Measurements from ENCODE around the gene NUBP2. TPM values are rescaled to one million over a fixed set of nuclear protein-coding genes. Genes with fewer than 3 reads are reported as not detected.

The NUBP2 gene
- 438 TPM for polyA plus RNA-seq (2012; ENCODE audit: insufficient read depth, insufficient read length, low read depth)

DNA sequence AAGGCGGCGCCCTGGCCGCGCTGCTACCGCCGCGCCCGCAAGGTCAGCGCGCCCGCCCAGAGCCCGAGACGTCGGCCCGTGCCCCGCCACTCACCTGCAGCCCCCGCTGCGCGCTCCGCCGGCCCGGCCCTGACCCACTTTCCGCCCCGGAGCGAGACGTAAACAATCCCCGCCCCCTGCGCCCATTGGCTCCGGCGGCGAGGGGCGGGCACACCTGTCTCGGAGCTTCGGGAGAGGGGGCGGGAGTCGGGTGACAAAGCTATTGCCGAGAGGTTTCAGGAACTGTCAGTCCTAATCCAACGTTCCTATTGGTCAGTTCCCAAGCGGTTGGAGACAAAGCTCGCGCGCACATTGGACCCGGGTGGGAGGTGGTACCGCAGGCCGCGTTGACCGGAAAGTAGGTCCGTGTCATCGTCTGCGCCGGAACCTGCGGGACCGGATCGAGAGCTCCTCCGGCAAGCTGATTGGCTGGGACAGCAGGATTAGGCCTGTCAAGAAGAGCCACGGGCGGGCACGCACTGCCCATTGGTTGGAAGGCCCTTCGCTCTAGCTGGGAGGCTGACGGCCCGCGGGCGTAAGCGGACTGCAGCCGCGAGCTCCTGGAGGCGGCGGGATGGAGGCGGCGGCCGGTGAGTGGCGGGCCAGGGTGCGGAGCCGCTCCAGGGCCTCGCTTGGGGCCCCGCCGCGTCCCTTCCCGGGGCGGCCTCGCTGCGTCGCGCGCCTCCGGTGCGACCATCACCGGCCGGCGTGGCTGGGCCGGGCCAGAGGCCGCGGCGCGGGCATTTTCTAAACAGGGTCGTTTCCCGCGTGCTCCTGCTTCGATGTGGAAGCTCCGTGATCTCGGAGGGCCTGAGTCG, at the start of gene NUBP2, which contains the start of gene SPSB3:
Gene NUBP2 (plus strand): TSS at position 553 of the 857 bp plus-strand sequence. CDS start 61 bp downstream, at position 614.
Gene SPSB3 (minus strand): TSS at position 164 of the 857 bp plus-strand sequence. CDS start 1,088 bp downstream, outside the sequence.
- DNase-seq, result peak; percentile 100
- H3K27me3 ChIP-seq, result no peaks in the 10 kb centered on the region

GRCh38 chr16:1734123-1734522, 48.6 kb upstream of the NUBP2 start:
- TF ChIP-seq, protein P1, sequence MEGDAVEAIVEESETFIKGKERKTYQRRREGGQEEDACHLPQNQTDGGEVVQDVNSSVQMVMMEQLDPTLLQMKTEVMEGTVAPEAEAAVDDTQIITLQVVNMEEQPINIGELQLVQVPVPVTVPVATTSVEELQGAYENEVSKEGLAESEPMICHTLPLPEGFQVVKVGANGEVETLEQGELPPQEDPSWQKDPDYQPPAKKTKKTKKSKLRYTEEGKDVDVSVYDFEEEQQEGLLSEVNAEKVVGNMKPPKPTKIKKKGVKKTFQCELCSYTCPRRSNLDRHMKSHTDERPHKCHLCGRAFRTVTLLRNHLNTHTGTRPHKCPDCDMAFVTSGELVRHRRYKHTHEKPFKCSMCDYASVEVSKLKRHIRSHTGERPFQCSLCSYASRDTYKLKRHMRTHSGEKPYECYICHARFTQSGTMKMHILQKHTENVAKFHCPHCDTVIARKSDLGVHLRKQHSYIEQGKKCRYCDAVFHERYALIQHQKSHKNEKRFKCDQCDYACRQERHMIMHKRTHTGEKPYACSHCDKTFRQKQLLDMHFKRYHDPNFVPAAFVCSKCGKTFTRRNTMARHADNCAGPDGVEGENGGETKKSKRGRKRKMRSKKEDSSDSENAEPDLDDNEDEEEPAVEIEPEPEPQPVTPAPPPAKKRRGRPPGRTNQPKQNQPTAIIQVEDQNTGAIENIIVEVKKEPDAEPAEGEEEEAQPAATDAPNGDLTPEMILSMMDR (IDR thresholded peaks at IDR 0.05; ENCODE audit: low read depth, low read length), result no peak
- no peaks in the 10 kb centered on the region for H3K4me1 ChIP-seq
- H3K27me3 ChIP-seq, result no peaks in the 10 kb centered on the region
- H3K36me3 ChIP-seq, result peaks cover 30% of the 10 kb centered on the region
- peaks cover 4% of the 10 kb centered on the region; the same call in 1 of the 2 replicates for H3K9me3 ChIP-seq
- H3K4me3 ChIP-seq (ENCODE audit: low read depth, low read length), result no peak overlapping the region
- DNase-seq, result no peak

More for the DNA sequence above, at the start of gene NUBP2, which contains the start of gene SPSB3:
- TF ChIP-seq, protein P1 (IDR thresholded peaks at IDR 0.05; ENCODE audit: low read depth, low read length), result no peak
- Histone ChIP-seq H3K36me3 (peaks cover 18% of the 10 kb centered on the region), H3K9me3 (no peaks in the 10 kb centered on the region), H3K4me1 (no peaks in the 10 kb centered on the region), H3K4me3 (ENCODE audit: low read depth, low read length) (peak within 1 kb of the TSS; percentile 96)

GRCh38 chr16:1734816-1735215, 47.9 kb upstream of the NUBP2 start:
- H3K9me3 ChIP-seq, result peaks cover 4% of the 10 kb centered on the region; the same call in 1 of the 2 replicates
- H3K4me1 ChIP-seq, result no peaks in the 10 kb centered on the region
- TF ChIP-seq, protein P1 (IDR thresholded peaks at IDR 0.05; ENCODE audit: low read depth, low read length), result no peak
- H3K27me3 ChIP-seq, result no peaks in the 10 kb centered on the region
- H3K4me3 ChIP-seq (ENCODE audit: low read depth, low read length), result no peak overlapping the region
- peaks cover 26% of the 10 kb centered on the region for H3K36me3 ChIP-seq
- DNase-seq, result no peak

- no peak for DNase-seq
- no peaks in the 10 kb centered on the region for H3K4me1 ChIP-seq
- H3K27me3 ChIP-seq, result no peaks in the 10 kb centered on the region
- no peak overlapping the region for H3K4me3 ChIP-seq (ENCODE audit: low read depth, low read length)
- H3K9me3 ChIP-seq, result no peaks in the 10 kb centered on the region
- H3K36me3 ChIP-seq, result peaks cover 19% of the 10 kb centered on the region
- TF ChIP-seq, protein P1 (IDR thresholded peaks at IDR 0.05; ENCODE audit: low read depth, low read length), result no peak
These were observed 42.5 kb upstream of the NUBP2 start for GRCh38 chr16:1740234-1740633.

DNA sequence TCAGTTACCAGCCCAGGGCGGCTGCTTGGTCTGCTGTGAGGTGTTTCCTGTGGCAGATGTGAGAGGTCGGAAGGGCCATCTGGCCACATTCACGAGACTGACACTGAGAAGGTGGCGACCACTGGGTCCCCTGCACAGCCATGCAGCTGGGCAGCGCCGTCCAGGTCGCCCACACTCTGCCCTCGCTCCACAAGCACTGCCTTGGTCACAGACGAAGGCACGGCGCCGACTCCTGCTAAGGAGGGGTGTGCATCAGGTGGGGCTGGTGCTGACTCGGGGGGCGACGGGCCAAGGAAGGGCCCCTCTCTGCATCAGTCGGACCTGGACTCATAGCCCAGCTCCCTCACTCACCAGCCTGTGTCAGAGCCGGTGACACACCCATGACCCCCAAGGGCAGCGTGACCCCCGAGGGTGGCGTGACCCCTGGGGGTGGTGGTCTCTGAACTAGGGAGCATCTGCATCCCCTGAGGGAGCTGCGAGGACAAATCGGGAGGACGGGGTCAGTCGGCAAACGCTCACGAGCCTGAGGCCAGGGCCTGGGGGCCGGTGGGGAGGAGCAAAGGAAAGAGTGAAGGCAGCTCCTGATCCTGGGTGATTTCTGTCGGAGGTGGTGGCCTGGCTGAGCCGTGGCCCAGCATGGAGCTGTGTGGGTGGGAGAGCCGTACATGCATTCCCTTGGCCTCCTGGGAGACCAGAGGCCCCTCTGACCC, 41.8 kb upstream of the NUBP2 start:
- TF ChIP-seq, protein P1 (IDR thresholded peaks at IDR 0.05; ENCODE audit: low read depth, low read length), result no peak
- Histone ChIP-seq H3K4me1 (no peaks in the 10 kb centered on the region), H3K27me3 (no peaks in the 10 kb centered on the region), H3K9me3 (no peaks in the 10 kb centered on the region), H3K36me3 (peaks cover 19% of the 10 kb centered on the region), H3K4me3 (ENCODE audit: low read depth, low read length) (no peak overlapping the region)
- DNase-seq, result no peak

All from BE2C (cell line).